Globus pallidus (tissue), 1 donor: ENCODE data around the gene ZNF879.
A peak's percentile ranks its signal among the peaks of the same experiment; 100 is the strongest.

ENCODE experiments used
- DNase-seq: peaks from one replicate; pipeline ENCODE4 v3.0.0-alpha.2; 2015; ENCODE audit warnings: low spot score

Gene ZNF879

DNA sequence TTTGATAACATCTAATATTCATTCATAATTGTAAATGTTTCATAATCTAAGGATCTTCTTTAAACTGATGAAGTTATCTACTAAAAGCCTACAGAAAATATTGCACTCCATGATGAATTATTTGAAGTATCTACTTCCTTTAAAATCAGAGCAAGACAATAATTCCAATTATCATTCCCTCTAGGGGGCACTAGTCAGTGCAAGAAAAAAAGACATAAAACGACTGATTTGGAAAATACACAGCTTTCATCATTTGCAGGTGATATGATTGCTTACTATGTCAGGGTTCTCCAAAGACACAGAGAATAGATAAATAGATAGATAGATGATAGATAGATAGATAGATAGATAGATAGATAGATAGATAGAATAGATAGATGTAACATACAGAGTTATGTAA is 14.9 kb upstream of the ZNF879 start:
- no peak for DNase-seq

DNA sequence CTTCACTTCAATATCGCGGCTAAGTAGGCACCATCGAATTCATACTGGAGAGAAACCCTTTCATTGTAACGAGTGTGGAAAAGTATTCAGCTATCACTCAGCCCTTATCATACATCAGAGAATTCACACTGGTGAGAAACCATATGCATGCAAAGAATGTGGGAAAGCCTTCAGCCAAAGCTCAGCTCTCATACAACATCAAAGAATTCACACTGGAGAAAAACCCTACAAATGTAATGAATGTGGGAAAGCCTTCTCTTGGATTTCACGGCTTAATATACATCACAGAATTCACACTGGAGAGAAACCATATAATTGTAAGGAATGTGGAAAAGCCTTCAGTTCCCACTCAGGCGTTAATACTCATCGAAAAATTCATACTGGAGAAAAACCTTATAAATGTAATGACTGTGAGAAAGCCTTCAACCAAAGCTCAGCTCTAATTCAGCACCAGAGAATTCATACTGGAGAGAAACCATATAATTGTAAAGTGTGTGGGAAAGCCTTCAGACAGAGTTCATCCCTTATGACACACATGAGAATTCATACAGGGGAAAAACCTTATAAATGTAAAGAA is 9.5 kb downstream of the ZNF879 start:
- no peak for DNase-seq

DNA sequence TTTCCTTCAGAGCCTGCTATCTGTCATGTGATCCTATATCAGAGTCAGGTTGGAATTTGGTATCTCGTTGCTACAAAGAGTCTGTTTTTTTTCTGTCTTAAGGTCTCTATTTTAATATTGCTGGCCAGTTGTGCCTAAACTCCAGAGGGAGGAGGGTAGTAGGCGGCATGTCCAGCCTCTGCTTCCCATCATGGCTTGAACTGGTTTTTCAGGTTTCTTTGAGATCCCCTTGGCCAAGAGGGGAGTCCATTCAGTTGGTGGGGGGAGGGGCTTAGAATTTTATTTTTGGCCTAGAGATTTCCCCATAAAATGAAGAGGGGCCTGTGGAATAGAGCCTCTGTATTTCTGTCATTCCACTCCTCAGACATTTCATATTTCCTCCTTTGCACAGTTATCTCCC is 21.2 kb downstream of the ZNF879 start:
- no peak for DNase-seq

DNA sequence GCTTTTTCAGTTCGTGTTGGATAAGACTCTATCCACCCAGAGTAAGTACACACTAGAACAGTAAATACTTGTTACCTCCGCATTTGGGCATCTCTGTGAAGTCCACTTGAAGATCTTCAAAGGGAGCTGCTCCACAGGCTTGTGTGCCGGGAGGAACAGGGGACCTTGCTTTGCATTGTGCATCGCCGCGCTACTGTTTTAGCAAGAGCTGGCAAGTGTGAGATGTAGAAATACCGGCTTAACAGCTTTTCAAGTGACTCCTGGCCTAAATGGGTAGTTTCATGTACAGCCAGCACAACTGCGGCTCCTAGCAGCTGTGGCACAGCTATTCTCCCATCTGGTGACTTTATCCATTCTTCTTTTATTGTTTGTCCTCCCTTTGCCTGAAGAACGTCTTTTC is 28.2 kb downstream of the ZNF879 start:
- DNase-seq = no peak

- DNase-seq = no peak
Observed at GRCh38 chr5:179054036-179054785, 30.6 kb downstream of the ZNF879 start.

GRCh38 chr5:179054876-179055275 is 31.3 kb downstream of the ZNF879 start:
- no peak for DNase-seq

GRCh38 chr5:179055436-179055835 is 31.8 kb downstream of the ZNF879 start:
- DNase-seq = no peak

- no peak for DNase-seq
Observed at GRCh38 chr5:179055841-179056240, 32.2 kb downstream of the ZNF879 start.

DNA sequence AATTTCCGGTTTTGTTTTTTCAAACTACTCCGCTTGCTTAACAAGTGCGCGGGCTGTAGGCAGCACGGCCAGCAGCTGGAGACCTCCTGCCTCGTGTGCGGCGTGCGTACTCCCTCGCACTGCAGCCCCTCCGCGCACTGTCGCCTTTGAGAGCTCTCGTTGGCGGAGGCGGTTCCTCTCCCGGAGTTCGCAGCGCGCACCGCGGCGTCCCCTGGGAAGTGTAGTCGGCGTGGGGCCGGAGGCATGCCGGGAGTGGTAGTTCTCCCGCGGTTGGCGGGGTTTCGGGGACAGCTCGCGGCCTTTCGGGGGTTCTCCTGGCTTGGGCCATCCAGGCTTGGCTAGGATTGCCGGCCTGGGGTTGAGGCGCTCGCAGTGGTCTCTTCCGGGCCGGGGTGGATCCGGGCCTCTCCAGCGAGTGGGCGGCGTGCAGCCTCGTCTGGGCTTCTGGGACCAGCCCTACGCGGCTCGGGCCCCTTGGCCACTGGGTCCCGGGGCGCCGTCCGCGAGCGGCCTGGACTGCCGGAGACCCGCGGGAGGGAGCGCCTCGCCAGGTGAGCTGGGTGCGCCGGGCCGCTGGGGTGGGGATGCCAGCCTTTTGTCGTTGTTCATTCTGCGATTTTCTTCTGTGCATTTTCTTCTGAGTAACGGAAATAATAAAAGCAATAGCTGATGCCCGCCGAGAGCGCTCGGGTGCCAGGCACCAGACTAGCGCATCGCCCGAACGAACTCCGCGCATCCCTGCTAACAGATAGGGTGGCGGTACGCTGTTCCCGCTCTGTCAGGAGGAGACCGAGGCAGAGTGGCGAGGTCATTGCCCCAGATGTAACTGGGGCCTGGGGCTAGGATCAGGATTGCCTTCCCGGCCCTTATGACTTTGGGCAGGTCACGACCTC is 36.8 kb downstream of the ZNF879 start, which contains the start of gene ZNF354C:
Gene ZNF354C, plus strand, starts transcription at position 258 of the 893 bp plus-strand sequence. CDS start 1,696 bp downstream, outside the sequence.
- DNase-seq = peak; percentile 86

- no peak for DNase-seq
Observed at GRCh38 chr5:179061025-179061424, 37.4 kb downstream of the ZNF879 start.

DNA sequence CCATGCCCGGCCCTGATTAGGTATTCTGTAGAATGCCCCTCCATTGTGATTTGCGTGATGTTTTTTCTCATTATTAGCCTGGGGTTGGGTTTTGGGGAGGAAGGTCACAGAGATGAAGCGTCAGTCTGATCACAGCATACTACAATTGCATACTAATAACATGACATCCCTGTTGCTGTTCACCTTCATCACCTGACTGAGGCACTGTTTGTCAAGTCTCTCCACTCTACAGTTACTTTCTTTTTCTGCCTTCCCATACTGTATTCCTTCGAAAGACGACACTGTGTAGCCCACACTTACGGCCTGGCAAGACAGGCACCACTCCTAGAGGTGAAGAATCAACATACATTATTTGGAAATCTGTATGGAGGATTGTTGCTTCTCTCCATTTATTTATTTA is 42.1 kb downstream of the ZNF879 start:
- DNase-seq = no peak

- no peak for DNase-seq
Observed at GRCh38 chr5:179079165-179079987, 55.8 kb downstream of the ZNF879 start.

DNA sequence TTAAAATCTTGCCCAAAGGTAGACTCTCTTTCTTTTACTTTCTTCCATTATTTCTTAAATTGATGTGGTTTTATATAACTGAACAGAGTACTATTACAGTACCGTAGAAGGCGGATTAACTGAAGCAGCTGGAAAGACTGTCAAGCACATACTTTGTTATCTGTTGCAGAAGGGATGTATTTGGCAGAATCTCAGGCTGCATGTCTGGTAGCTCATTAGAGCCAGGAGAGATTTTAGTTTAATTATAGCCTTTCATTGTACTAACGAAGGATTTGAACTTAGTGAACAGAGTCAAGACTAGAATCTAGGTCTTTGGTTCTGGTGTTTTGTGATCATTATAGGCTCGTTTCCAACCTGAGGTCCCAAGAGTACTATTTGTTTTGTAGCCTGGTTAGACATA is 57.1 kb downstream of the ZNF879 start:
- DNase-seq = no peak
